GM12878 (cell line): Measurements from ENCODE around the gene NTRK3.

Experiments used
- CTCF ChIP-seq, 3 experiments: IDR thresholded peaks in 2 of 3; conservative IDR thresholded peaks in 1 of 3; 2 replicates each; pipeline ENCODE4 v1.5.1; 2011; ENCODE audit warnings: low read depth in 3 of 3, low read length in 3 of 3, mild to moderate bottlenecking in 3 of 3, control low read depth in 2 of 3, moderate library complexity in 2 of 3, inconsistent platforms in 1 of 3, mixed read lengths in 1 of 3; ENCODE audit not compliant: control insufficient read depth in 2 of 3, insufficient read depth in 1 of 3; ENCODE audit errors: extremely low read depth in 1 of 3
- EP300 ChIP-seq, 2 experiments: fragments of 150-350 bp in 1 of 2; IDR thresholded peaks; 2 replicates each; pipeline ENCODE4 v1.6.1; 2011 to 2012; ENCODE audit warnings: low read depth in 2 of 2, low read length in 2 of 2, borderline replicate concordance in 1 of 2, improper control_type of control experiment in 1 of 2, inconsistent platforms in 1 of 2; ENCODE audit not compliant: control insufficient read depth in 1 of 2
- EZH2 ChIP-seq: IDR thresholded peaks from 2 replicates; pipeline ENCODE4 v1.6.1; 2012; ENCODE audit warnings: low read depth, mild to moderate bottlenecking, control low read depth, inconsistent platforms, low read length, borderline replicate concordance; ENCODE audit not compliant: control insufficient read depth
- FOS ChIP-seq: IDR thresholded peaks from 3 replicates; pipeline ENCODE4 v1.6.1; 2011; ENCODE audit warnings: borderline replicate concordance; ENCODE audit not compliant: insufficient read length; ENCODE audit errors: extremely low read depth
- NFYB ChIP-seq: IDR thresholded peaks from 2 replicates; pipeline ENCODE4 v1.6.1; 2011; ENCODE audit warnings: low read depth, mild to moderate bottlenecking, low read length, improper control_type of control experiment, moderate library complexity; ENCODE audit not compliant: insufficient read depth
- POLR2A ChIP-seq: IDR thresholded peaks from 2 replicates; pipeline ENCODE4 v1.6.1; 2011; ENCODE audit warnings: low read depth, mild to moderate bottlenecking, low read length
- POLR2AphosphoS5 ChIP-seq: IDR thresholded peaks from 2 replicates; pipeline ENCODE4 v1.6.1; 2011; ENCODE audit warnings: mild to moderate bottlenecking, low read length, inconsistent platforms
- RCOR1 ChIP-seq: conservative IDR thresholded peaks from 2 replicates; pipeline ENCODE4 v1.6.1; 2012; ENCODE audit warnings: low read depth, low read length, improper control_type of control experiment
- REST ChIP-seq: IDR thresholded peaks from 2 replicates; pipeline ENCODE4 v1.6.1; 2012; ENCODE audit warnings: mild to moderate bottlenecking, low read depth, low read length
- SIN3A ChIP-seq: IDR thresholded peaks from 2 replicates; pipeline ENCODE4 v1.6.1; 2012; ENCODE audit warnings: low read depth, low read length, improper control_type of control experiment
- SMARCA5 ChIP-seq: fragments of 450-650 bp; IDR thresholded peaks from 2 replicates; pipeline ENCODE4 v1.6.1; 2017; ENCODE audit warnings: mild to moderate bottlenecking
- YBX1 ChIP-seq: fragments of 450-650 bp; IDR thresholded peaks from 2 replicates; pipeline ENCODE4 v1.6.1; 2016; ENCODE audit warnings: antibody characterized with exemption
- ZNF24 ChIP-seq: fragments of 450-650 bp; IDR thresholded peaks from 2 replicates; pipeline ENCODE4 v1.6.1; 2017; ENCODE audit warnings: antibody characterized with exemption, mild to moderate bottlenecking

- TF ChIP-seq NFYB = no peak
- no peak for TF ChIP-seq CTCF (IDR thresholded peaks at IDR 0.05 in 2 of 3, conservative IDR thresholded peaks at IDR 0.05 in 1 of 3; ENCODE audit: control insufficient read depth in 2 of 3, extremely low read depth in 1 of 3, insufficient read depth in 1 of 3, low read depth in 3 of 3, low read length in 3 of 3)
- TF ChIP-seq FOS = no peak
- no peak for TF ChIP-seq SMARCA5
- no peak for TF ChIP-seq EZH2
- TF ChIP-seq SIN3A = no peak
- no peak for TF ChIP-seq YBX1
- TF ChIP-seq REST = no peak
- no peak for TF ChIP-seq EP300 (IDR thresholded peaks at IDR 0.05; ENCODE audit: borderline replicate concordance in 1 of 2, control insufficient read depth in 1 of 2, low read depth in 2 of 2, low read length in 2 of 2)
- TF ChIP-seq POLR2A = no peak
- TF ChIP-seq ZNF24 = no peak
- no peak for TF ChIP-seq POLR2AphosphoS5
- no peak for TF ChIP-seq RCOR1
Measured at GRCh38 chr15:88083811-88084760, 172.5 kb downstream of the NTRK3 start.
